ENCODE results near the gene TUBA4A.

TUBA4A gene

GRCh38 chr2:219284501-219285372 is 31.0 kb upstream of the TUBA4A start:
- H3K27me3 ChIP-seq, result peaks cover 2% of the 10 kb centered on the region
- peaks cover 10 to 13% of the 10 kb centered on the region in 2 experiments for H3K4me1 ChIP-seq (ENCODE audit: control insufficient read depth in 1 of 2, insufficient read depth in 1 of 2, low read depth in 1 of 2, low read length in 1 of 2)
- no peak for TF ChIP-seq CTCF (IDR thresholded peaks at IDR 0.05)
- H3K9me3 ChIP-seq, result no peaks in the 10 kb centered on the region
- no peak overlapping the region for H3K4me3 ChIP-seq (ENCODE audit: low read depth in 1 of 2, low read length in 1 of 2)
- H3K36me3 ChIP-seq, result peaks cover 61% of the 10 kb centered on the region
- no peak overlapping the region for H3K27ac ChIP-seq

DNA sequence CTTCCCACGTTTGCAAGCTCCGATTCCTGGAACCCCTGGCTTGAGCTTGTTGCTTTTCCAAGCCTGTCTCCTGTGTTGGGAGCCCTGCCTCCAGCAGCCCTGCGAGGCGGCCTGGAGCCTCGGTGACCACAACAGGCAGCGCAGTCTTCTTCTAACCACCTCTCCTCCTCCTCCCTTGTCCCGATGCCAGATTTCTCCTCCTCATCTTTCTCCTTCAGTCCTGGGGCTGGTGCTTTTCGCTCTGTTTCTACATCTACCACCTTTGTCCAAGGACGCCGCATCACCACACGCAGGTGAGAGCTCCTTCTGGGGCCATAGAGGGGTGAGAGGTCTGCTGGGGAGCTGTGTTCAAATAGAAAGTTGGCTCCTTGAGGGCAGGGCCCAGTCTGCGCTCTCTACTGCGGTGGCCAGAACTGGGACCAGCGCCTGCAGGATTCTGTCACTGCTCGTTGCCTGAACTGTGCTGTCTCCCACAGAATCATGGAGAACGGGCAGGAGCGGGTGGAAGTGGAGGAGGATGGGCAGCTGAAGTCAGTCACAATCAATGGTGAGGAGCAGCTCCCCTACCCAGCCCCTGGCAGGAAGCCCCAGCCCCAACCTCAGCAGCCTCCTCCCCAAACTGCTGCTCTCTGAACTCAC is 29.3 kb upstream of the TUBA4A start:
- Histone ChIP-seq H3K36me3 (peaks cover 61% of the 10 kb centered on the region), H3K9me3 (no peaks in the 10 kb centered on the region), H3K27me3 (no peaks in the 10 kb centered on the region), H3K4me3 (ENCODE audit: low read depth in 1 of 2, low read length in 1 of 2) (no peak overlapping the region), H3K4me1 (ENCODE audit: control insufficient read depth in 1 of 2, insufficient read depth in 1 of 2, low read depth in 1 of 2, low read length in 1 of 2) (peaks cover 22 to 28% of the 10 kb centered on the region in 2 experiments), H3K27ac (no peak overlapping the region)
- no peak for TF ChIP-seq CTCF (IDR thresholded peaks at IDR 0.05)

DNA sequence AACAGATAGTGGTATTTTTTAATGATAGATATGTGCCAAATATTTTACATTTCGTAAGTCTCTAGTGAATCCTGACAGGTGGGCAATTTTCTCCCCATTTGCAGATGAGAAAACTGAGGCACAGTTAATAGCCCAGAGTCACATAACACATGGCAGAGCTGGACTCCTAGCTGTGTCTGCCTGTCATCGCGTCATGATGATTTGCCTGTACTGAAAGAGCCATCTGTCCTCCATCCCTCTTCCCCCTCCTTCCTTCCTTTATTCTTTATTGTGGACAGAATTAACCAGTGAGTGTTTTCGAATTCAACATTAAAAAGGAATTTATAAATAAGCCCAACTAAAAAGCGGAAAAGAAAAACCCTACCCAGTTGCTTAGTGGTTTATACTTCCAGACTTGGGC is 28.7 kb upstream of the TUBA4A start:
- no peak for TF ChIP-seq CTCF (IDR thresholded peaks at IDR 0.05)
- Histone ChIP-seq H3K27ac (no peak overlapping the region), H3K27me3 (no peaks in the 10 kb centered on the region), H3K4me1 (ENCODE audit: control insufficient read depth in 1 of 2, insufficient read depth in 1 of 2, low read depth in 1 of 2, low read length in 1 of 2) (peaks cover 28 to 34% of the 10 kb centered on the region in 2 experiments), H3K36me3 (peaks cover 61% of the 10 kb centered on the region), H3K9me3 (no peaks in the 10 kb centered on the region), H3K4me3 (ENCODE audit: low read depth in 1 of 2, low read length in 1 of 2) (no peak overlapping the region)

- Histone ChIP-seq H3K27ac (no peak overlapping the region), H3K36me3 (peaks cover 57% of the 10 kb centered on the region), H3K27me3 (no peaks in the 10 kb centered on the region), H3K4me1 (ENCODE audit: control insufficient read depth in 1 of 2, insufficient read depth in 1 of 2, low read depth in 1 of 2, low read length in 1 of 2) (peaks cover 29 to 35% of the 10 kb centered on the region in 2 experiments), H3K4me3 (ENCODE audit: low read depth in 1 of 2, low read length in 1 of 2) (no peak overlapping the region), H3K9me3 (no peaks in the 10 kb centered on the region)
- no peak for TF ChIP-seq CTCF (IDR thresholded peaks at IDR 0.05)
Measured at GRCh38 chr2:219281588-219281987, 27.9 kb upstream of the TUBA4A start.

DNA sequence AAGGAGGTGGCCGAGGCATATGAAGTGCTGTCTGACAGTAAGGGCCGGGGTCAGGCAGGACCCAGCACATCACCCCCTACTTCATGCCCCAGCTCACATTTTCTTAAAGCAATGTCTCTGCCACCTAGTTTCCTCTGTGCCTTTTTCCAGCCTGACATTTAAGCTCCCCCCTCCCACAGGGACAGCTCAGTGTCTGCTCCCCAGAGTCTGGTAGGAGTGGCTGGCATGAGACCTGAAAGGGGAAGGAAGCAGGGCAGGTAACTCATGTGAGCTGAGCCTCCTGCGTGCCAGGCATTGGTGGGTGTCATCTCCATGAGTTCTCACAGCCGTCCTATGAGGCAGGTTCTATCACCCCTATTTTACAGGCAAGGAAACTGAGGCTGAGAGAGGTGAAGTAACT is 26.9 kb upstream of the TUBA4A start:
- no peak for TF ChIP-seq CTCF (IDR thresholded peaks at IDR 0.05)
- Histone ChIP-seq H3K4me1 (ENCODE audit: control insufficient read depth in 1 of 2, insufficient read depth in 1 of 2, low read depth in 1 of 2, low read length in 1 of 2) (peaks cover 29 to 35% of the 10 kb centered on the region in 2 experiments), H3K36me3 (peaks cover 48% of the 10 kb centered on the region), H3K27ac (peak overlapping the region; percentile 98), H3K4me3 (ENCODE audit: low read depth in 1 of 2, low read length in 1 of 2) (peak overlapping the region in 1 of 2 experiments; percentile 81), H3K9me3 (no peaks in the 10 kb centered on the region), H3K27me3 (no peaks in the 10 kb centered on the region)
